Measurements from ENCODE around the gene ITPR2. TPM values are rescaled to one million over a fixed set of nuclear protein-coding genes. Genes with fewer than 3 reads are reported as not detected.

The ITPR2 gene
- total and polyA plus RNA-seq, 2 of the 13 experiments (the other 11 are each of a cell fraction or from before 2014, with no cell fraction given) = 31.9 to 81.9 TPM

GRCh38 chr12:26345471-26346003, 487.5 kb downstream of the ITPR2 start (continued):
- TF ChIP-seq SP140L (CRISPR knock-in tag; IDR thresholded peaks at IDR 0.05; ENCODE audit: borderline replicate concordance) = no peak
- TF ChIP-seq CBFB (CRISPR knock-in tag; IDR thresholded peaks at IDR 0.05) = no peak
- TF ChIP-seq ZFP36 (IDR thresholded peaks at IDR 0.05; ENCODE audit: borderline replicate concordance, low read depth, low read length, partially characterized antibody) = no peak

GRCh38 chr12:26341491-26341890, 491.5 kb downstream of the ITPR2 start:
- H3K4me3 ChIP-seq (replicated peaks in 1 of 3; ENCODE audit: insufficient read depth in 1 of 3, low read depth in 2 of 3, low read length in 3 of 3) = no peak overlapping the region
- ChIA-PET POLR2A (no interaction called here), CTCF (ENCODE audit: low intra/inter-chr PET ratio, low total read pairs) (no interaction called here)
- ATAC-seq = no peak
- no peaks in the 10 kb centered on the region for H3K79me2 ChIP-seq (ENCODE audit: insufficient read depth, low read length)
- peaks cover 18 to 41% of the 10 kb centered on the region in 2 experiments for H3K36me3 ChIP-seq (replicated peaks in 1 of 2; ENCODE audit: control insufficient read depth in 1 of 2, insufficient read depth in 2 of 2, low read length in 2 of 2)
- FAIRE-seq = no peak
- no peak overlapping the region for H3K27ac ChIP-seq (ENCODE audit: extremely low read length, insufficient read depth, low read length)
- no TSS peak for BruUV-seq (replicated peaks)
- in situ Hi-C loops (cut with HindIII; ENCODE audit: extremely low pct_ligation_motif_present, low pct_unique_long_range_greater_than_20kb) = no loop called here
- no peak overlapping the region for H3K4me2 ChIP-seq (ENCODE audit: low read depth, low read length)
- no peaks in the 10 kb centered on the region for H4K20me1 ChIP-seq (ENCODE audit: insufficient read depth, low read length)
- intact Hi-C loops (cut with micrococcal nuclease; ENCODE audit: unreplicated experiment) = no loop called here
- no peak for DNase-seq (ENCODE audit: low spot score)
- no peak overlapping the region for H2AFZ ChIP-seq (ENCODE audit: low read length)
- H3K9me3 ChIP-seq (ENCODE audit: low read length) = no peaks in the 10 kb centered on the region
- H3K27me3 ChIP-seq (ENCODE audit: control insufficient read depth in 1 of 2, insufficient read depth in 2 of 2, low read length in 2 of 2) = no peaks in the 10 kb centered on the region
- no peaks in the 10 kb centered on the region for H3K4me1 ChIP-seq (ENCODE audit: insufficient read depth, low read length)
- H3K9ac ChIP-seq (ENCODE audit: insufficient read depth, low read depth, low read length) = no peak overlapping the region
- no peak for TF ChIP-seq ZSCAN21 (CRISPR knock-in tag; IDR thresholded peaks at IDR 0.05; ENCODE audit: borderline replicate concordance)

GRCh38 chr12:26340649-26341048, 492.3 kb downstream of the ITPR2 start:
- FAIRE-seq (no peak), ATAC-seq (no peak; the same call in 2 of the 3 replicates), DNase-seq (ENCODE audit: low spot score) (no peak)
- no peaks in the 10 kb centered on the region for H4K20me1 ChIP-seq (ENCODE audit: insufficient read depth, low read length)
- H3K27me3 ChIP-seq (ENCODE audit: control insufficient read depth in 1 of 2, insufficient read depth in 2 of 2, low read length in 2 of 2) = no peaks in the 10 kb centered on the region
- no peak overlapping the region for H2AFZ ChIP-seq (ENCODE audit: low read length)
- H3K4me1 ChIP-seq (ENCODE audit: insufficient read depth, low read length) = no peaks in the 10 kb centered on the region
- 91% methylated on average over 1 of the region's 1 CpG for WGBS (ENCODE audit: low lambda C conversion rate)
- POLR2A ChIA-PET = no interaction called here
- H3K4me2 ChIP-seq (ENCODE audit: low read depth, low read length) = no peak overlapping the region
- BruUV-seq (replicated peaks) = no TSS peak
- H3K9ac ChIP-seq (ENCODE audit: insufficient read depth, low read depth, low read length) = no peak overlapping the region
- no peaks in the 10 kb centered on the region for H3K79me2 ChIP-seq (ENCODE audit: insufficient read depth, low read length)
- peaks cover 18 to 41% of the 10 kb centered on the region in 2 experiments for H3K36me3 ChIP-seq (replicated peaks in 1 of 2; ENCODE audit: control insufficient read depth in 1 of 2, insufficient read depth in 2 of 2, low read length in 2 of 2)
- no peaks in the 10 kb centered on the region for H3K9me3 ChIP-seq (ENCODE audit: low read length)
- H3K27ac ChIP-seq (ENCODE audit: extremely low read length, insufficient read depth, low read length) = no peak overlapping the region
- no peak overlapping the region for H3K4me3 ChIP-seq (replicated peaks in 1 of 3; ENCODE audit: insufficient read depth in 1 of 3, low read depth in 2 of 3, low read length in 3 of 3)
- TF ChIP-seq ZNF207 (IDR thresholded peaks at IDR 0.05; ENCODE audit: borderline replicate concordance) (no peak), NFYC (CRISPR knock-in tag; IDR thresholded peaks at IDR 0.05) (no peak), ZNF816 (CRISPR knock-in tag; IDR thresholded peaks at IDR 0.05; ENCODE audit: borderline replicate concordance) (no peak), ZNF572 (CRISPR knock-in tag; IDR thresholded peaks at IDR 0.05) (no peak)
- intact Hi-C loops (cut with micrococcal nuclease; ENCODE audit: unreplicated experiment) (no loop called here), in situ Hi-C loops (cut with HindIII; ENCODE audit: extremely low pct_ligation_motif_present, low pct_unique_long_range_greater_than_20kb) (no loop called here)
- CTCF ChIA-PET (ENCODE audit: low intra/inter-chr PET ratio, low total read pairs) = no interaction called here
